Measurements from ENCODE around the gene GAS6. TPM values are rescaled to one million over a fixed set of nuclear protein-coding genes. Genes with fewer than 3 reads are reported as not detected.
A peak's percentile ranks its signal among the peaks of the same experiment; 100 is the strongest.

The GAS6 gene
- total RNA-seq, 1 donor, result 0.81 TPM

DNA sequence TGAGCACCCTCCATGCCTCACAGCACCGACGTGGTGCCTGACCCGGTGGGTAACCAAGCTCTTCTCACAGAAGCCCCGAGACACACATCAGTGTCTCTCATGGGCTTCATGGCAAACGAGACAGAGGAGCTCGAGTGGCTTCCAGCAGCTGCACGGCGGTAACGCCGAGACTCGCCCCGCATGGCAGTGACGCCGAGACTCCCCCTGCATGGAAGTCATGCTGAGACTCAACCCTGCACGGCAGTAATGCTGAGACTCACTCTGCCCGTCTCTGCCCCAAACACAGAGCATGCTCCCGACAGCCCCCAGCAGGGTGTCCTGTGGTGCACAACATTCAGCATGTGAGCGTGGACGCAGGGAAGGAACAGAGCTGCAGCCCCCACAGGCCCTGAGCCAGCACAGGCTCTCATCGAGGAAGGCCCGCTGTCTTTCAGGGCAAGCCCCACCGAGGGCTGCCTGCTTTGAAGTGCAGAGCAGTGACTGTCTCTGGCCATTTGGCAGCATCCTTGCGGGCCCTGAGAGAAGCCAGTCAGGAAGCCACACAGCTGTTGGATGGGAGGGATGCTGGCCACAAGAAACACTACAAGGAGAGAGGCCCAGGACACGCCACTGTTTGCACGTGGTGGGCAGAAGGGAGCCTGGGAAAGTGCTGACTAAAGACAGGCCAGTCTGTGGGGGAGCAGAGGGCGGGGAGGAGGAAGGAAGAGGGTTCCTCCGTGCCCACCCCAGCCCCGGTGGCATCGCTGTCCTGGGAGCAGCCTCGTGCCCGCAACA, 9.5 kb downstream of the GAS6 start:
- DNase-seq (ENCODE audit: low read depth in 2 of 3, low spot score in 2 of 3), result peak in 2 of 3 donors; percentile 44

DNA sequence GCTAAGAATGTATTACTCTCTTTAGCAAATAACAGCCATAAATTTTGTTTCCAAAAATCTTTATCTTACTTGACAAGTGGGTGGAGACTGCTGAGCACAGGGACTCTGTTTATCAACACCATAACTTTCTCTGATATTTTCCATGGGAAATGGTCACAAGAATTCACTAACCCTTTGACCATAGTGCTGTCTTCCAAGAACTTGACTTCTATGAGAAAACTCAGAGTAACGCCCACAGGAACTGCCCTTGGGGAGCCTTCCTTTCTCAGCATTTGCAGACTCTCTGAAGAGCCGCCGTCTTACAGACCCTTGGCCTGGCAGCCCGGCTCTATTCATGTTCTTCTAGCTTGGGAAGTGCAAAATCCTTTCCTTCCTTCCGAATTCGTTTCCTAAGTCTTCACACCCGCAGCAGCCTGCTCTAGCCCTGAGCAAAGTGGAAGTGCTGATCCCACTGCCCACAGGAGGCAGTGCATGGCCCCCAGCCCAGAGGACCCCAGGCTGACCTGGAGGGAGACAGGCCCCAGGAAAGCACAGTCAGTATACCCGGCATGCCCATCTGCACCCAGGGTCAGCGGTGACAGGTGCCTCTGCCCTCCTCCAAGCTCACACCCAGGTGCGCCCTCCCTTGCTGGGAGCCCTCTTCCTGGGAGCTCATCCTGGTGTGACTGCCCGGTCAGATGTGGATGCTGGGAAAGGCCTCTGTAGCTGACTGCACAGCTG, 10.2 kb downstream of the GAS6 start:
- DNase-seq (ENCODE audit: low read depth in 2 of 3, low spot score in 2 of 3), result peak in 1 of 3 donors; percentile 4

DNA sequence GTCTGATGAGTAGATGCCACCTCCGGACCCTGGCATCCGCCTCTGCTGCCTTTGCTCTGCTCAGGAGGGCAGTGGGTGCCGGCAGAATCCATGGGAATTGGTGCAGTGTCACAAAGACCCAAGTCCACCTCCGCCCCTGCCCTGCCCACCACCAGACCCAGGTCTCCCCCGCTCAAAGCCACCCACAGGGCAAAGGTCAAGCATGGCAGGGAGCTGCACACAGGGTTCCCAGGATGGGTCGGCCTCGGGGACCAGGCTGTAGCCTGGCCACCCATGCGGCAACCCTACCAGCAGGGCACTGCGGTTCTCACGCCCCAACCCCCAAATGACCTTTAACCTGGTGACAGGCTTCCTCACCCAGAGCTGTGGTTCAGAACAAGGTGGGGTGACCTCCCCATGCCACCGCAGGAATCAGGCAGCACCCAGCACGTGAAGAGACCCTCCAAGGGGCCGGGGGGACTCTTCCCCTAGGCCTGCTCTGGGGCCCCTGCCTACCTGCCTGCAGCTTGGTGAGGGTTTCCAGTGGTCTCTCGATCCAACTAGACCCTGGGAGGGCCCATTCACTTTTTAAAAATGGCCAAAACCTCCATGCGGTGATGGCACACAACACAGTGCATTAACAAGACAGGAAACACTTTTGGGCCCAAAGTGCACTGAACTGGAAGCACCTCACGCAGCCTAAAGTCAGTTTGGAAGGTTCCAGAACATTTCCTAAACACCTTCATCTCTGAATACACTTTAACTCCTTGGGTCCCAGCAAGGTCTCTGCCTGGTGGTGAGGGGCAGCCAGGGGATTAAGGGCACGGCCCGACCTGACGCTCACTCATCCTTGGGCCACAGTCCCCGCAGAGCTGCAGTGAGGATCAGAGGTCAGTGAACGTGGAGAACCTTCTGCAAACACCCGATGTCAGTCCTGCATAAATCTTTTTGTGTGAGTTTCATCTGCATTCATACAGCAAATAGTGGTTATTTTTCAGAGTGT, 11.0 kb downstream of the GAS6 start:
- DNase-seq (ENCODE audit: low read depth in 2 of 3, low spot score in 2 of 3), result no peak

DNA sequence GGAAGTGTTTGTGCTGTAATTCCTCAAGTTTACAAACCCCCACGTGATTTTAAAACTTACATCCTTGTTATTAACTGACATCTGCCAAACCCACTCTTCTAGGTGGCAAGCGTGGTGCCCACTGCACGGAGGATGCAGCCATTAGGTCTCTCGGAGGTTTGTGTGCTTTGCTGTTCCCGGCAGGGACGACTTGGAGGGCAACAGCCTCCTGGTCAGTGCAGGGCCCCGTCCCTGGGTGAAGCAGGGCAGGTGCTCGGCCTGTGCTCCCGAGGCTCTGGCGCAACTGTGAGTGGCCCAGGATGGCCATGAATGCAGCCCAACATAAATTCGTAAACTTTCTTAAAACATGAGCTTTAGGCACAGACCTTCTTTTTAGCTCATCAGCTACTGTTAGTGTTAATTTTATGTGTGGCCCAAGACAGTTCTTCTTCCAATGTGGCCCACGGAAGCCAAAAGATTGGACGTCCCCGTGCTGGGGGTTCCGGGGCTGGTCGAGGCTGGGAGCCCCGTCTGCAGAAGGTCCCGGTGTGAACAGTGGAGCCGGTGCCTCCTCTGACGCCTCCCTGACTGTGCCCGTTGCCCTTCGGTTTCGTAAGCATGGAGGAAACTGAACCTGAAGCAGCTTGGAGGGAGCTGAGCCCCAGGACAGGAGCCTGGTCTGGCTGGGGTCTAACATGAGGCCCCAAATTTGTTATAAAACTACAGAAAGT, 11.9 kb downstream of the GAS6 start:
- no peak for DNase-seq (ENCODE audit: low read depth in 2 of 3, low spot score in 2 of 3)

DNA sequence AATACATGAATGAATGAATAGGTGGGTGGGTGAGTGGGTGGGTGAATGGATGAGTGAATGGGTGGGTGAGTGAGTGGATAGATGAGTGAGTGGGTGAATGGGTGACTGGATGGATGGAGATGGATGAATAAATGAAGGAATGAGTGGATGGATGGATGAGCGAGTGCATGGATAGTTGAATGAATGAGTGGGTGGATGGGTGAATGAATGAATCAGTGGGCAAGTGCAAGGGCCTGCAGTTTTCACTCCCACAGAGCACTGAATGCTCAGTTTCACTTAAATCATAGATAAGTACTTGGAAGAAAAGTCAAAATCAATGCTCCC, 12.4 kb downstream of the GAS6 start:
- no peak for DNase-seq (ENCODE audit: low read depth in 2 of 3, low spot score in 2 of 3)

DNA sequence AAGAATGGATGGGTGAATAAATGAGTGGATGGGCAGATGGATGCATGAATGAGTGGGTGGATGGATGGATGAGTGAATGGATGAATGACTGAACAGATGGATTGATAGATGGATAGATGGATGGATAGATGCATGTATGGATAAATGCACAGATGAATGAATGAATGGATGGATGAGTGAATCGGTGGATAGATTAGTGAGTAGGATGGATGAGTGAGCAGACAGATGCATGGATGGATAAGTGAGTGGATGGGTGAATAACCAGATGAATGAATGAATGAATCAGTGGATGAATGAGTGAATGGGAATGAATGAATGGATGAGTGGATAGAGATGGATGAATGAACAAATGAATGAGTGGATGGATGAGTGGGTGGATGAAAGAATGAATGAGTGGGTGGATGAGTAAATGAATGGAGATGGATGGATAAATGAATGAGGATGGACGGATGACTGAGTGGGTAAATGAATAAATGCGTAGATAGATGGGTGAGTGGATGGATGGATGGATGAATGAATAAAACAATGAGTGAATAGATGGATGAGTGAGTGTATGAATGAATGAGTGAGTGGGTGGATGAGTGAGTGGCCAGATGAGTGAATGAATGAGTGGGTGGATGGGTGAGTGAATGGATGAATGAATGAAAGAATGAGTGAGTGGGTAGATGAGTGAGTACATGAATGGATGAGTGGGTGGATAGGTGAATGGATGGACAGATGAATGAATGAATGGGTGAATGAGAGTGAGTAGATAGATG, 13.0 kb downstream of the GAS6 start:
- no peak for DNase-seq (ENCODE audit: low read depth in 2 of 3, low spot score in 2 of 3)

DNA sequence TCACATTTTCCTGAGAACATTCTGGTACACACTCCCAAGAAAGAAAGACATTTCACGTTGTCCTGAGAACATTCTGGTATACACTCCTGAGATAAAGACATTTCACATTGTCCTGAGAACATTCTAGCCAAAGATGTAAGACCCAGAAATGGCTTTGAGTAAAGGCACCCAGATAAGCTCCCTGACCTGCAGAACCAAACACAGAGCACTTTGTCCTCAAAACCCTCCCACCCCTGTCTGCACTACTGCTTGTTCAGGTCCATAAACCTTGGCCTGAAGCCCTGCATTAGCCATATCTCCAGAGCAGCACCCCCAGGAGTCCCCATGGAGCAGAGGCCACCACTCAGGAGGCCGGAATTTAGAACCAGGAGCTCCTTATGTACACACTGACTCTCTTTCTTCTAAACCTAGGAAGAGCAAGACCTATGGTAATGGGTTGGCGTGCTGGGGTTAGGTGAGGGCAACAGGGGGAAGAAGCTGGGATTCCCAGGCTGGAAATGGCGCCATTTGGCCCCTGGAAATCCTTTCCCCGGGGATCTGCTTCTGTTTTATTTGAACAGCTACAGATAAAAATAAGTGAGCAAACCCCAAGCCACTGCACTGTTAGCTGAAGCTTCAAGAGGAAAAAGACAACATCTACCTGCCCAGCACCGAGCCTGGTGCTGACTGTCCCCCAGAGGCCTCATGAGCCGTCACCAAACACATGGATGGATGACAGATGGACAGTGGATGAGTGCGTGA, 13.7 kb downstream of the GAS6 start:
- DNase-seq (ENCODE audit: low read depth in 2 of 3, low spot score in 2 of 3), result no peak

DNA sequence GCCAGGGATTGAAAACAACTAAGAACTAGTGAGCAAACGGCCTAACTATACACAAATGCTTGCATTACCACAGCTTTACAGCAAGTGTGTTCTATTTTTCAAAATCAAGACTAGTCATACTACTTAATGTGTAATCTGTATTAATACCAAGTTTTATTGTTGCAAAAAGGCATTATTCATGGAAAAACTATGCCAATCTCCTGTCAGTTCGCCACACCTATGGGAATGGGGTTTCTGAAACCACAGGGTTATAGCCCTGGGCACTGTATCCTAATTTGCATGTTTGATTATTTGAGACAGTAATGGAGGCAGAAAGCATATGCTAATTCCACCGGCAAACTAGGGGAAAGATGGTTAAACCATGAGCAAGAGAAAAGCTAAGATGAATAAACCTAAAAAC, 14.3 kb downstream of the GAS6 start:
- DNase-seq (ENCODE audit: low read depth in 2 of 3, low spot score in 2 of 3), result no peak

DNA sequence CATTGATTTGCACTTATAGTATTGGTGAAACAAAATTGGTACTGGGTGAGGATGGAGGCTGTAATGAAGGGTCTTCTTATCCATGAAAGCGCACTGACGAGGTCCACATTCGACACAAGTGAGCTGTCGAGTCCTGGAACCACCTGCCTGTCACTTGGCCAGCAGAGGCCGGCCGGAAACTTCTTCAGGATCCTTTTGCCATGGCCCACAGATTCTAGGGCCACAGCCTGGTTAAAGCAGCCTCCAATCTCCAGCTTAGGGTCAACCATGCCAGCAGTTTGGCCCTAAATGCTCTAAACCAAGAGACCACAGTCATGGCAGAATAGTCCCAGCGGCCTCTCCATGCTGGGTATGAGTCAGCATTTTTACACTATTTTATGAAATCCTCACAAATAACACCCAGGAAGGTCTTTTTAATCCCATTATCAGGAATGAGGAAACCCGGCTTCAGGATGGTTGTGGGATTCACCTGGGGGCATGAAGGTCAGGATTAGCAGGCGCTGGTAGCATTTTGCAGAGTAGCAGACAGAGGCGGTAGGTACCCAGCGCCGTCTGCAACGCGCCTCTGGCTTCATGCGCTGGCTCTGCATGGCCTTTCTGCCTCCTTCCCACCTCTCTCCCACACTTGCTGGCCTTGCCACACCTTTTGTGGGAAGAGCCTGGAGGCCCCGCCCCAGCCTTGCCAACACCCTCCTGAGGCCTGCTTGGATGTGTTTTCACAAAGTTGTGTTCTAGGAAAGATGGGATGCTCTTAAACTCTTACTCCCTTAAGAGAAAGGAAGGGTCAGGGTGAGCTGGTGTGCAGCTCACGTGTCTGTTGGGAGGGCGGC, 15.2 kb downstream of the GAS6 start:
- DNase-seq (ENCODE audit: low read depth in 2 of 3, low spot score in 2 of 3), result no peak

DNA sequence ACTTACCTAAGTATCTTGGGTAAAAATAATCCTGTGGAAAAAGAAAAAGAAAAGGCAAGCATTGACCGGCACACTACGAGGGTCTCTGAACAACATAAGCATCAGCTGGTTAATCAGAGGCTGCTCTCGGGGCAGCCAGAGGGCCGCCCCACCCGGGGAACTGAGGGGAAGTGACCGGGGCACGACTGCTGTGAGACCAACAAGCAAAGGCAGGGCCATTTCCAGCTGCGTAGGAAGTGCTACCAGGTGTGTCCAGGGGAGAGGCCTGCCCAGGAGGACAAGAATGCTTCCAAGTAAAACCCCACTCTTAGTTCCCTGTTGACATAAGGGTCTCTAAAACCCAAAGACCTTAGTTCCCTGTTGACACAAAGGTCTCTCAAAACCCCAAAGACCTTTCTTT, 15.9 kb downstream of the GAS6 start:
- DNase-seq (ENCODE audit: low read depth in 2 of 3, low spot score in 2 of 3), result no peak

DNA sequence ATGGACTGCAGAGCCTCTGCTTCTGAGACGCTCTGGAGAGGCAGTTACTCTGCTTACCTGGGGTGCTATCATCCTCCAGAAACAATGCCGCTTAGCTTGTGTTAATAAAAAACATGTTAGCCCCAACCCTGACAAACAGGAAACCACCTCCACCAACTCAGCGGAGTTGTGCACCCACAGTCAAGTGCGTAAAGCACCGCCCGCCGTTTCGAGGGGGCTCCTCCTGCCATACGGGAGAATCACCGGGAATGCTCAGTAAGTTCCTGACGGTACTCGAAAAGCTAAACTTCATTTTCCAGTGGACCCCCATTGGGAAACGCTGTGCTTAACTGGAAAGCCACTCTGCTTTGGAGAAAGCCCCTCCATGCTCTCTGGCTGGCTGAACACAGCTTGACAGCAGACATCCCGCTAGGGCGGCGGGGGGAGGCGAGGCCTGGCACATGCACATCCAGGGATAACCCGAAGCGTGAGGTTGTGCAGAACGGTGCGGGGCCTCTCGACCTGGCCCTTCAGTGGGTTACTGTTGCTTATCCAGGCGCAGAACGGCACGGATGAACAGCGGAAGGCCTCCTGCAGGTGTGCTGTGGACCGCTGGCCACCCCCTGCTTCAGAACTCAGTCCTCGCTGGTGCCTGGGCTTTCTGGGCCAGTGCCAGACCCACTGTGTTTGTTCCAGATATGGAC, 17.1 kb downstream of the GAS6 start:
- DNase-seq (ENCODE audit: low read depth in 2 of 3, low spot score in 2 of 3), result no peak

DNA sequence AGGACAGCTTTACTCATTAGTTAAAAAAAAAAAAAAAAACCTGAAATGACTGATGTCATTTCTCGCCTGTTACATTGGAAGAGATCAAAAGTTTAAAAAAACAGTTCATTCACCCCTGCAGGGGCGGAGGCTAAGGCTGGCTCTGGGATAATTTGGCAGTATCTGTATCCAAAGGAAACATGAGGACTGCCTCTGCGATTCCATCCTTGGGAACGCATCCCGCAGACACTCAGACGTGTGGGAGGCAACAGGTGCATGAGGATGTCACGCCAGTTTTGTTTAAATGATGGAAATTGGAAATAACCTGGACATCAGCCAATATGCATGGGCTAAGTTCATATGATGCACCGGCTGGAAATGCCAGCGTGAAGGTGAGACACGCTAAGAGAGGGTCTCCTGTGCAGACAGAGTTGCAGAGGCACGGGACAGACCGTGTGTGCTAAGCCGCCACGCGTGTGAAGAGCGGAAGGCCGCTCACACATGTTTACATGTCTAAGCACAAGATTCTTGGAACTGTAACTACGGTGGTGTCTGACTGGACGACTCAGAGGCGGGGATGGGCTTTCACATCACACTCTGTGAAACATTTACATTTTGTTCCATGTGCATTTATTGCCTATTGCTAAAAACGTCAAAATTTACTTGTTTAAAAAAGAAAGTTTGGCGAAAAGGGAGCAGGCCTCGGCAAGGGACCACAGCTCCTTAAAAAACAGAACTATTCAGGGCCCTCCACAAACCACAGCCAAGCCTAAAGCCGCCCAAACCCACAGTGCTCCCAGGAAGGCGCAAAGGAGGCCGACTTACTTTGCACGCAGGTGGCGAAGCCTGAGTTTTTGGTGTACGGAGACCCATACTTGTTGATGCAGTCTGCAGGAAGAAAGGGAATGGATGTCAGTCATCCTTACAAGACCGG, 17.9 kb downstream of the GAS6 start:
- DNase-seq (ENCODE audit: low read depth in 2 of 3, low spot score in 2 of 3), result no peak

DNA sequence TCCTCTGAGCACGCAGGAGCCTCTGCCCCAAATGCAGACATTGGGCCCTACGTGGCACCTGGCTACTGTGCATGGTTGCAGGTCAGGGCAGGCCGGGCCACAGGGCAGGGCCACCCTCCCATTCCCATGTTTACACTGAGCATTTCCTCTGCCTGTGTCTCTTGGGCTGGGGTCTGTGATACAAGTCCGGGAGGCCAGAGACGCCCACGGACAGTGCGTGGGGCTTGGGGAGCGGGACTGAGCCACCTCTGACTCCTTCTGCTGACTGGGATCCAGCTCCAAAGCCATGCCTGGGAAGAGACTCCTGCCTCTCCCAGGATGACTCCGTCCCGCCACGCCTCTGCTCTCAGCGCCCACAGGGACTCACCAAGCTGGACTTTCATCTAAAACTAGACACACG, 18.8 kb downstream of the GAS6 start:
- DNase-seq (ENCODE audit: low read depth in 2 of 3, low spot score in 2 of 3), result no peak

DNA sequence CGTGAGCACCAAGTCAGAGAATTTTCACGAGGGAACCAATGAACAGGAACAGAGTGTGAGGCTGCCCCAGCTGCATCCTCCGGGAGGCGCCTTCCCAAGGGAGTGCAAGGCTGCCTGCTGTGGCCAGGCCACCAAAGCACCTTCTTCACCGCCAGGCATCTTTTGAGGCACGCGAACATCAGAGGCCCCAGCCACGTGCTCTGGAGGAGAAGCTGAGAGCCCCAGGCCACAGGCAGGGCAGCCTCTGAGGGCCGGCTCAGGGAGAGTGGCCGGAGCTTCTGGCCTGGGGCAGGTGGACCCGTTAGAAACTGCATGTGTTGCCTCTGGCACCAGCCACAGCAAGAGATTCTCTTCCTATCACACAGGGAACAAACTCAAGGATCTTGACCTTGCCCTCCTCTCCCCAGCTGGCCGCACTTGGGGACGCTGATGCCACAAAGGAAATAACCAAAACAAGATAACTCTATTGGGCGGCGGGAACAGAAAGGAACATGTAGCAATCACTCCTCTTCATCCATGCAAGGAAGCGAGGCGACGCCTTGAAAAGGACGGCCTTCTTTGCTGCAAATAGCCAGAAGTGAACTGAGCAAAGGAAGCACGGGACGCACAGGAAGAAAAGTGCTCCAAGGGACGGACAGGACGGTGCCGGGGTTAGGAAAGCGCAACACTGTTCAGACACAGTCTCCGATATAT, 19.9 kb downstream of the GAS6 start:
- DNase-seq (ENCODE audit: low read depth in 2 of 3, low spot score in 2 of 3), result peak in 1 of 3 donors; percentile 7

DNA sequence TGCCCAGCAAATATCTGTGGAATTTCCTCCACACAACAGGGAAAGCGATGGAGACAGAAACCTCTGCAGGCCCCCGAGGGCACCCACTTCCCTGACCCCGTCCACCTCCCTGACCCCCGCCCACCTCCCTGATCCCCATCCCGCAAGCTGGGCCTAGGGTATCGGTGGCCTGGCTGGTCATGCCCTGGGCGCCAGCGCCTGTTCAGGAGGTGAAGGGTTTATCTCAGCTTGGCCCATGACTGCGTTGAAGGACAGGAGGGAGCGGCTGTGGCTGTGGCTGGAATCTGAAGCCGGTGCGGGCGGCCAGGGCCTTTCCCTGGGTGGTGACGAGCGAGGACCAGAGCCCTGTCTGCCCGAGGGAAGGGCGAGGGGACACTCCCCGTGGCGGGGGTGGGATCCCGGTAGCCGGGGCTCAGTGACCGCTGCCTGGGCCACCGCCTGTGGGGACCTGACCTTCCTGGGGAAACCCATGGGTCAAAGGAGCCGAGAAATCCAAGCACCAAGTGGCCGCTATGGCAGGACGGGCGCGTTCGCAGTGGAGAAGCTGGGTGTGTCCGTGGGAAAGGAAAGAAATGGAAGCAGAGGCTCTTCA, 20.7 kb downstream of the GAS6 start:
- no peak for DNase-seq (ENCODE audit: low read depth in 2 of 3, low spot score in 2 of 3)

All from hematopoietic multipotent progenitor cell (in vitro differentiated cells).